PC-3 (cell line): Measurements from ENCODE around the gene DMBX1. TPM values are rescaled to one million over a fixed set of nuclear protein-coding genes. Genes with fewer than 3 reads are reported as not detected.

ENCODE experiments used
- ATAC-seq: fragments of 200-7000 bp; cut with Tn5 transposase; 2 replicates; pipeline ENCODE4 v1.9.1; 2020; ENCODE audit warnings: mild to moderate bottlenecking, moderate library complexity
- BruUV-seq: library from RNA; stranded (reverse); fragments of 400-500 nt; replicated peaks from 2 replicates; lab custom pipeline; 2021; lab: Mats Ljungman, UMichigan
- CTCF ChIA-PET: fragments of 300-600 bp; sonication (Branson Sonifier 250); formaldehyde crosslinking; loops from one replicate; lab custom pipeline; 2022; ENCODE audit warnings: antibody characterized with exemption; lab: Charles Lee
- POLR2A ChIA-PET: fragments of 300-600 bp; sonication (Branson Sonifier 250); formaldehyde crosslinking; loops from one replicate; lab custom pipeline; 2022; ENCODE audit warnings: antibody characterized with exemption; ENCODE audit not compliant: unreplicated experiment; lab: Charles Lee
- DNase-seq: peaks from one replicate; pipeline ENCODE4 v3.0.0-alpha.2; 2015
- H2AFZ ChIP-seq: fragments of 300-600 bp; sonication (generic); 2 replicates; pipeline ENCODE4 v1.6.0; 2016; ENCODE audit warnings: antibody characterized with exemption, low read length
- H3F3A ChIP-seq: fragments of 300-600 bp; sonication (generic); one replicate; pipeline ENCODE4 v1.6.0; 2017; ENCODE audit warnings: antibody characterized with exemption, low read length, control low read depth, mild to moderate bottlenecking; ENCODE audit not compliant: unreplicated experiment
- H3K27ac ChIP-seq: fragments of 300-600 bp; sonication (generic); 2 replicates; pipeline ENCODE4 v1.5.1; 2016; ENCODE audit warnings: mild to moderate bottlenecking, low read length
- H3K27me3 ChIP-seq: fragments of 300-600 bp; sonication (generic); 2 replicates; pipeline ENCODE4 v1.6.1; 2016; ENCODE audit warnings: low read length, mixed read lengths
- H3K36me3 ChIP-seq: fragments of 300-600 bp; sonication (generic); 2 replicates; pipeline ENCODE4 v1.6.1; 2016; ENCODE audit warnings: low read depth, mixed run types, low read length, mixed read lengths
- H3K4me1 ChIP-seq: fragments of 300-600 bp; sonication (generic); 2 replicates; pipeline ENCODE4 v1.5.1; 2016; ENCODE audit warnings: low read length; ENCODE audit not compliant: insufficient read depth
- H3K4me2 ChIP-seq: fragments of 300-600 bp; sonication (generic); 2 replicates; pipeline ENCODE4 v1.6.0; 2016; ENCODE audit warnings: low read length
- H3K4me3 ChIP-seq: fragments of 300-600 bp; sonication (generic); 2 replicates; pipeline ENCODE4 v1.5.1; 2016; ENCODE audit warnings: mild to moderate bottlenecking, low read length, mixed read lengths
- H3K79me2 ChIP-seq: fragments of 300-600 bp; sonication (generic); 2 replicates; pipeline ENCODE4 v1.6.1; 2017; ENCODE audit warnings: low read length, mixed read lengths
- H3K9ac ChIP-seq: fragments of 300-600 bp; sonication (generic); 2 replicates; pipeline ENCODE4 v1.6.0; 2016; ENCODE audit warnings: mild to moderate bottlenecking, low read length
- H3K9me2 ChIP-seq: fragments of 300-600 bp; sonication (generic); replicated peaks from 2 replicates; pipeline ENCODE4 v1.6.1; 2016; ENCODE audit warnings: mixed run types, low read length, mixed read lengths
- H3K9me3 ChIP-seq: fragments of 300-600 bp; sonication (generic); 2 replicates; pipeline ENCODE4 v1.6.1; 2016; ENCODE audit warnings: low read length, mixed read lengths
- H4K20me1 ChIP-seq: fragments of 300-600 bp; sonication (generic); 2 replicates; pipeline ENCODE4 v1.6.1; 2016; ENCODE audit warnings: low read length, mixed read lengths
- EZH2 ChIP-seq: fragments of 300-600 bp; sonication (generic); IDR thresholded peaks from one replicate; pipeline ENCODE4 v1.6.1; 2017; ENCODE audit warnings: antibody characterized with exemption, mild to moderate bottlenecking, low read length; ENCODE audit not compliant: unreplicated experiment
- EZH2phosphoT487 ChIP-seq: fragments of 300-600 bp; sonication (generic); IDR thresholded peaks from 2 replicates; pipeline ENCODE4 v1.6.1; 2018; ENCODE audit warnings: mild to moderate bottlenecking, antibody characterized with exemption, low read length, borderline replicate concordance
- intact Hi-C: fragments of 100-400 bp; cut with micrococcal nuclease; formaldehyde crosslinking; loops from 2 replicates; pipeline ENCODE4 v1.9.0; 2023
- total RNA-seq: library from RNA; depleted of rRNA; stranded (reverse); fragments of >200 nt; gene quantifications from 2 replicates; pipeline ENCODE4 v1.2.3, GENCODE V29; 2014
- TF ChIP-seq, protein P1 (sequence below): fragments of 300-600 bp; sonication (generic); conservative IDR thresholded peaks from 2 replicates; pipeline ENCODE4 v1.5.1; 2017; ENCODE audit warnings: antibody characterized with exemption, low read depth, mild to moderate bottlenecking, low read length

The DMBX1 gene
- total RNA-seq, 1 experiment from 2014 or later, result 2.4 TPM

DNA sequence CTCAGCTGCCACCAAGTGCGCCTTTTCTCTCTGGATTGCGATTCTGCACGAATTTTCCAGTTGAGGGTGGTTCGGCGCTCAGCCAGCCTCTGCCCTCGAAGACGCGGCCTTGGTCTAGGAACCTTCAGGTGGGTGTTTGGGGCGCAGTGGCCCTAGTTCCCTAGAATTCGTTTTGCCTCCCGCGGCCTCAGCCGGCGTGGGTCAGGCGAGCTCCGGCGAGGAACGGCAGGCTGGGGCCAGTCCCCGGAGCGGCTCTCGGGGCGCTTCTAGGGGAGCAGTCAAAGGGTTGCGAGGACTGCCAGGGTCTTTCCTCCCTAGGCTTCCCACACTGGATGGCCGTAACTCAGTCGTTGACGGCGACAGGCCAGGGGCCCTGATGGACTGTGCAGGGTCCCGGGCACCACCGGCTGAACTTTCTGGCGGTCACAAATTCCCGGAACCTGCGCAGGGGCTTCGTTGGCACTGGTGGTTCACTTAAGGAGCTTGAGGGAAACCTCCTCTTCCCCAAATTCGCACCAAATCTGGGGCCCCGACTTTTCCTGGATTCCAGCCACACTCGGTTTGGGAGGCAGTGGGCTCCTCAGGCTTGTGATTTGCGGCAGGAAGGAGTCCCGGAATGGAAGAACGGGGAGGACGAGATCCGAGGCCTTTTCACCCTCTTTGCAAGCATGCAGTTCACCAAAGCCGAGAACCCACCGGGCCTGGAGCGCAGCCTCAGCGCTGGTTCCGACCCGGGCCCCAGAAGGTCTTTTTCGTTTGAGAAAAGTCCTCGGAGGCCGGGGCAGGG, 1.2 kb downstream of the DMBX1 start:
- H3K9ac ChIP-seq, result no peak overlapping the region
- peaks cover 19% of the 10 kb centered on the region for H3K27me3 ChIP-seq
- no peak overlapping the region for H3K27ac ChIP-seq
- H3K4me1 ChIP-seq, result peaks cover 4% of the 10 kb centered on the region; the same call in 1 of the 2 replicates
- no peaks in the 10 kb centered on the region for H3K9me2 ChIP-seq
- no peaks in the 10 kb centered on the region for H3F3A ChIP-seq
- H3K36me3 ChIP-seq, result no peaks in the 10 kb centered on the region
- TF ChIP-seq, protein P1, sequence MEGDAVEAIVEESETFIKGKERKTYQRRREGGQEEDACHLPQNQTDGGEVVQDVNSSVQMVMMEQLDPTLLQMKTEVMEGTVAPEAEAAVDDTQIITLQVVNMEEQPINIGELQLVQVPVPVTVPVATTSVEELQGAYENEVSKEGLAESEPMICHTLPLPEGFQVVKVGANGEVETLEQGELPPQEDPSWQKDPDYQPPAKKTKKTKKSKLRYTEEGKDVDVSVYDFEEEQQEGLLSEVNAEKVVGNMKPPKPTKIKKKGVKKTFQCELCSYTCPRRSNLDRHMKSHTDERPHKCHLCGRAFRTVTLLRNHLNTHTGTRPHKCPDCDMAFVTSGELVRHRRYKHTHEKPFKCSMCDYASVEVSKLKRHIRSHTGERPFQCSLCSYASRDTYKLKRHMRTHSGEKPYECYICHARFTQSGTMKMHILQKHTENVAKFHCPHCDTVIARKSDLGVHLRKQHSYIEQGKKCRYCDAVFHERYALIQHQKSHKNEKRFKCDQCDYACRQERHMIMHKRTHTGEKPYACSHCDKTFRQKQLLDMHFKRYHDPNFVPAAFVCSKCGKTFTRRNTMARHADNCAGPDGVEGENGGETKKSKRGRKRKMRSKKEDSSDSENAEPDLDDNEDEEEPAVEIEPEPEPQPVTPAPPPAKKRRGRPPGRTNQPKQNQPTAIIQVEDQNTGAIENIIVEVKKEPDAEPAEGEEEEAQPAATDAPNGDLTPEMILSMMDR, result no peak
- TF ChIP-seq EZH2phosphoT487 (no peak), EZH2 (no peak)
- H4K20me1 ChIP-seq, result no peaks in the 10 kb centered on the region
- ATAC-seq, result no peak
- no TSS peak for BruUV-seq
- peak overlapping the region; percentile 83 for H3K4me2 ChIP-seq
- no peak for DNase-seq
- no peaks in the 10 kb centered on the region for H3K79me2 ChIP-seq
- H3K4me3 ChIP-seq, result peak overlapping the region; percentile 71; the same call in 1 of the 2 replicates
- intact Hi-C loops, result no loop called here
- peak overlapping the region; percentile 88; the same call in 1 of the 2 replicates for H2AFZ ChIP-seq
- CTCF ChIA-PET, result no interaction called here
- POLR2A ChIA-PET, result no interaction called here
- H3K9me3 ChIP-seq, result no peaks in the 10 kb centered on the region

DNA sequence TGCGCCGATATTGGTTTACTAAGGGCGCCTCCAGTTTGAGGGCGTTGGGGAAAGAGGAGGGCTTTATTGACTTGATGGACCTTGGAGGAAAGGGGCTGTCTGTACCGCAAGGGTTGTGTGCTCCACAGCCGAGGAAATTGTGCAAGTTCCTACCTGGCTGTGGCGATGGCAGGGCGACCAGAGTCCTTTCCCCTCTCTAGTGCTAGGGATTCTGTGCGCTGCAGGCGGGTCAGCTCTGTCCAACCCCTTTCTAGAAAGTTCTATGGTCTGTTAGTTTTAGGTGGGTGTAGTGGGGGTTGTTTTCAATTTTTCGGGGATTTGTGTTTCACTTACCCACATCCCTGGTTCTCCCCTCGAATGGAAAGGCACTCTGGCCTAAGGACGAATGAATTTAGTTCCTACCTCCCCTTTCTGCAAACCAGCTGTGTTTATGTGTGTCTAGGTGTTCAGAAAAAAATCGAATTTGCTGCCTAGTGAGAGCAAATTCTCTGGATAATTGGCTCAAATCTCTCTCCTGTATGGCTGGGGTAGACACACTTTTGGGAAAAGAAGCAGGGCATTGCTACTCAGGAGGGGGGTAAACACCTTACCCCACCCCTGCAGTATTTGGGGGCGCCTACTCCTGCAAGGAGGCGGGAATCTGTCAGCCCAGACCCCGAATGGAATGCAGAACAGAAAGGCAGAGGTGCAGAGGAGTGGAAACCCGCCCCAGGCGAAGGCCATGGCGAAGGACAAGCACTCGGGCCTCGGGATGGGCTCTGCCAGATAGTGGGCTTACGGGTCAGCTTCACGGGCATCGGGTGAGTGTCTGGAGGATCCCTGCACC, 2.0 kb downstream of the DMBX1 start:
- DNase-seq (no peak), ATAC-seq (no peak)
- intact Hi-C loops, result no loop called here
- no peak overlapping the region for H3K27ac ChIP-seq
- H2AFZ ChIP-seq, result no peak overlapping the region
- H3K27me3 ChIP-seq, result peaks cover 19% of the 10 kb centered on the region
- no peak overlapping the region for H3K4me3 ChIP-seq
- H3K36me3 ChIP-seq, result no peaks in the 10 kb centered on the region
- no peak overlapping the region for H3K4me2 ChIP-seq
- no peaks in the 10 kb centered on the region for H4K20me1 ChIP-seq
- H3K9me3 ChIP-seq, result no peaks in the 10 kb centered on the region
- peaks cover 4% of the 10 kb centered on the region; the same call in 1 of the 2 replicates for H3K4me1 ChIP-seq
- ChIA-PET POLR2A (no interaction called here), CTCF (no interaction called here)
- no peak for TF ChIP-seq EZH2phosphoT487
- TF ChIP-seq, protein P1, result no peak
- H3K9ac ChIP-seq, result no peak overlapping the region
- no TSS peak for BruUV-seq
- no peaks in the 10 kb centered on the region for H3F3A ChIP-seq
- no peaks in the 10 kb centered on the region for H3K79me2 ChIP-seq
- no peaks in the 10 kb centered on the region for H3K9me2 ChIP-seq
